K562 (cell line): Measurements from ENCODE around the gene FBLN7. TPM values are rescaled to one million over a fixed set of nuclear protein-coding genes. Genes with fewer than 3 reads are reported as not detected.

Experiments
- ATAC-seq: fragments of 200-7000 bp; cut with Tn5 transposase; 3 replicates; pipeline ENCODE4 v1.9.1; 2020; ENCODE audit warnings: moderate library complexity
- BruUV-seq: library from RNA; stranded (reverse); fragments of 400-500 nt; replicated peaks from 2 replicates; lab custom pipeline; 2021; lab: Mats Ljungman, UMichigan
- CTCF ChIA-PET: fragments of 300-600 bp; formaldehyde crosslinking; extraction: SDS; loops from one replicate; lab custom pipeline; 2021; ENCODE audit warnings: low intra/inter-chr PET ratio; lab: Yijun Ruan, JAX
- POLR2A ChIA-PET: fragments of 300-600, 350-650 bp; sonication (Branson Sonifier 250); formaldehyde crosslinking; extraction: SDS; loops from one replicate; lab custom pipeline; 2021; ENCODE audit warnings: antibody characterized with exemption, inconsistent platforms; lab: Yijun Ruan, JAX
- DNase-seq, 4 experiments: peaks; one replicate each; pipeline versions ENCODE4 v3.0.0 to v3.0.0-alpha.2; 2011 to 2018; ENCODE audit warnings: low spot score in 3 of 4, mixed read lengths in 3 of 4; ENCODE audit errors: extremely low read depth in 1 of 4
- FAIRE-seq: peaks from 2 replicates; lab custom pipeline; 2011; peaks lifted over from hg19 to GRCh38; lab: Jason Lieb, UNC
- H2AFZ ChIP-seq: 2 replicates; pipeline ENCODE4 v1.6.0; 2011; ENCODE audit warnings: low read depth, low read length, control low read depth, inconsistent platforms
- H3K27ac ChIP-seq: fragments of 200-600 bp; 3 replicates; pipeline ENCODE4 v1.8.0; 2011; ENCODE audit warnings: low read depth, mild to moderate bottlenecking, control low read depth, inconsistent platforms, low read length, moderate library complexity, mixed read lengths; ENCODE audit errors: extremely low read depth
- H3K27me3 ChIP-seq, 2 experiments: fragments of 300-600 bp in 1 of 2; 2 replicates in 1 of 2; 3 replicates in 1 of 2; pipeline versions ENCODE4 v1.6.0 to v1.8.0; 2011; ENCODE audit warnings: inconsistent platforms in 2 of 2, low read length in 2 of 2, mild to moderate bottlenecking in 1 of 2, mixed read lengths in 1 of 2, moderate library complexity in 1 of 2; ENCODE audit not compliant: control insufficient read depth in 2 of 2, insufficient read depth in 2 of 2
- H3K36me3 ChIP-seq: fragments of 300-600 bp; 3 replicates; pipeline ENCODE4 v1.8.0; 2011; ENCODE audit warnings: mild to moderate bottlenecking, low read length, inconsistent platforms; ENCODE audit not compliant: control insufficient read depth, insufficient read depth
- H3K4me1 ChIP-seq, 2 experiments: fragments of 200-600 bp in 1 of 2; replicated peaks in 1 of 2; 2 replicates in 1 of 2; 3 replicates in 1 of 2; pipeline versions ENCODE4 v1.5.1 to v1.8.0; 2011; ENCODE audit warnings: inconsistent platforms in 2 of 2, low read length in 2 of 2, mild to moderate bottlenecking in 1 of 2, mixed read lengths in 1 of 2, moderate library complexity in 1 of 2; ENCODE audit not compliant: control insufficient read depth in 2 of 2, insufficient read depth in 2 of 2
- H3K4me2 ChIP-seq: 2 replicates; pipeline ENCODE4 v1.6.1; 2011; ENCODE audit warnings: low read length, control low read depth, inconsistent platforms, mixed read lengths; ENCODE audit not compliant: insufficient read depth
- H3K4me3 ChIP-seq: fragments of 200-600 bp; sonication (generic), shearing (Covaris generic); 2 replicates; pipeline ENCODE4 v1.5.1; 2016; ENCODE audit warnings: control low read depth, inconsistent platforms
- H3K79me2 ChIP-seq: fragments of 200-600 bp; 3 replicates; pipeline ENCODE4 v1.8.0; 2011; ENCODE audit warnings: low read length, inconsistent platforms; ENCODE audit not compliant: control insufficient read depth, insufficient read depth
- H3K9ac ChIP-seq, 2 experiments: 2 replicates each; pipeline versions ENCODE4 v1.6.0 to v1.6.1; 2011; ENCODE audit warnings: low read depth in 2 of 2, low read length in 2 of 2, control low read depth in 1 of 2, inconsistent platforms in 1 of 2, mild to moderate bottlenecking in 1 of 2, mixed read lengths in 1 of 2; ENCODE audit not compliant: insufficient read depth in 1 of 2
- H3K9me1 ChIP-seq: one replicate; pipeline ENCODE4 v1.6.0; 2011; ENCODE audit warnings: inconsistent platforms, mild to moderate bottlenecking, low read length, moderate library complexity; ENCODE audit not compliant: control insufficient read depth, insufficient read depth
- H3K9me3 ChIP-seq: replicated peaks from 2 replicates; pipeline ENCODE4 v1.5.1; 2011; ENCODE audit warnings: low read depth, low read length, inconsistent platforms; ENCODE audit not compliant: control insufficient read depth, insufficient read depth
- H4K20me1 ChIP-seq: replicated peaks from 2 replicates; pipeline ENCODE4 v1.6.1; 2011; ENCODE audit warnings: low read length, inconsistent platforms, mixed read lengths; ENCODE audit not compliant: control insufficient read depth, insufficient read depth
- CREB3 ChIP-seq: fragments of 450-650 bp; conservative IDR thresholded peaks from 2 replicates; pipeline ENCODE4 v1.6.1; 2016; ENCODE audit warnings: missing genetic modification characterization, low read depth, mild to moderate bottlenecking, missing compliant biosample characterization, moderate library complexity
- KLF16 ChIP-seq: IDR thresholded peaks from 2 replicates; pipeline ENCODE4 v1.6.1; 2016; ENCODE audit warnings: antibody characterized with exemption
- MYC ChIP-seq, 2 experiments: fragments of 250-450 bp in 1 of 2; sonication (Bioruptor Pico) in 1 of 2; IDR thresholded peaks; 2 replicates each; pipeline versions ENCODE4 v1.5.1 to v1.6.1; 2012 to 2021; ENCODE audit warnings: low read depth in 2 of 2, borderline replicate concordance in 1 of 2, improper control_type of control experiment in 1 of 2, low read length in 1 of 2, mild to moderate bottlenecking in 1 of 2, moderate library complexity in 1 of 2
- SLC30A9 ChIP-seq: fragments of 250-450 bp; sonication (Bioruptor Pico); IDR thresholded peaks from 2 replicates; pipeline ENCODE4 v1.8.0; 2022; ENCODE audit warnings: mild to moderate bottlenecking, moderate library complexity
- TCF7 ChIP-seq: sonication (generic); IDR thresholded peaks from 2 replicates; pipeline ENCODE4 v1.6.1; 2016; ENCODE audit warnings: antibody characterized with exemption, borderline replicate concordance
- ZNF407 ChIP-seq: fragments of 450-650 bp; IDR thresholded peaks from 2 replicates; pipeline ENCODE4 v1.6.1; 2016; ENCODE audit warnings: low read depth
- WGBS: fragments of 100-300 bp; shearing (Covaris generic); methylation state at CpG from one replicate; pipeline ENCODE4 v1.1.6; 2016; ENCODE audit warnings: low coverage, mixed read lengths; ENCODE audit not compliant: insufficient coverage; ENCODE audit errors: missing lambda C conversion rate; 5-methylcytosine and 5-hydroxymethylcytosine counted together
- in situ Hi-C: fragments of 300-500 bp; cut with MboI; formaldehyde crosslinking; loops from 4 replicates; pipeline ENCODE4 v1.15.0; 2018; ENCODE audit warnings: inconsistent platforms, mixed read lengths
- intact Hi-C: fragments of 100-400 bp; cut with micrococcal nuclease; formaldehyde crosslinking; loops from 2 replicates; pipeline ENCODE4 v1.14.2; 2022
- polyA plus RNA-seq, 8 experiments: library from polyadenylated mRNA; depleted of rRNA in 4 of 8; stranded (reverse) in 5 of 8; unstranded in 3 of 8; fragments of >200 nt; fragmentation: Nextera tagmentation in 2 of 8; fragmentation: Illumina TruSeq in 1 of 8; extraction: Ambion mirVana in 2 of 8; extraction: Trizol in 1 of 8; gene quantifications; 2 replicates each; pipeline versions ENCODE4 v1.2.1 to v1.2.3, GENCODE V29; 2011 to 2014; ENCODE audit warnings: inconsistent platforms in 1 of 8, missing spikeins in 1 of 8
- total RNA-seq, 7 experiments: library from RNA; depleted of rRNA in 6 of 7; stranded (reverse); fragments of >200 nt in 6 of 7; fragmentation: Illumina TruSeq in 2 of 7; extraction: Trizol in 2 of 7; gene quantifications; 2 replicates each; pipeline versions ENCODE4 v1.2.1 to v1.2.3, GENCODE V29; 2011 to 2021; ENCODE audit warnings: low replicate concordance in 1 of 7

The FBLN7 gene
- total and polyA plus RNA-seq, 9 of the 15 experiments (the other 6 are each of a cell fraction or from before 2014, with no cell fraction given) = 0.13 TPM; not detected in 8

- ChIA-PET POLR2A (no interaction called here), CTCF (no interaction called here)
- Histone ChIP-seq H2AFZ (no peak overlapping the region), H3K4me3 (no peak overlapping the region), H3K36me3 (no peaks in the 10 kb centered on the region), H3K4me1 (peaks cover 0 to 7% of the 10 kb centered on the region in 2 experiments; a peak in 1 of 5 replicates), H3K27ac (no peak overlapping the region), H4K20me1 (no peaks in the 10 kb centered on the region), H3K9me3 (no peaks in the 10 kb centered on the region), H3K4me2 (no peak overlapping the region), H3K9ac (no peak overlapping the region), H3K79me2 (no peaks in the 10 kb centered on the region), H3K27me3 (peaks cover 33 to 49% of the 10 kb centered on the region in 2 experiments), H3K9me1 (no peaks in the 10 kb centered on the region)
- FAIRE-seq = no peak
- intact Hi-C loops (no loop called here), in situ Hi-C loops (no loop called here)
- TF ChIP-seq MYC (IDR thresholded peaks at IDR 0.05; ENCODE audit: low read depth, low read length) (no peak), MYC (CRISPR knock-in tag; IDR thresholded peaks at IDR 0.05; ENCODE audit: borderline replicate concordance, low read depth) (no peak), TCF7 (no peak), SLC30A9 (CRISPR knock-in tag) (no peak), ZNF407 (no peak), KLF16 (no peak), CREB3 (no peak)
- ATAC-seq = no peak; the same call in 2 of the 3 replicates
- BruUV-seq = no TSS peak
- DNase-seq = no peak
- WGBS = 3% methylated on average over 5 of the region's 5 CpGs
These were observed 5.0 kb downstream of the FBLN7 start for GRCh38 chr2:112143150-112143549.
